DOHH2 (cell line): Measurements from ENCODE around the gene AFDN.

Experiments
- H3F3A ChIP-seq: fragments of 200-600 bp; sonication (generic), shearing (Covaris generic); 2 replicates; pipeline ENCODE4 v1.6.0; 2016; ENCODE audit warnings: antibody characterized with exemption, mild to moderate bottlenecking; ENCODE audit not compliant: control insufficient read depth, insufficient read depth
- H3K27ac ChIP-seq: fragments of 200-600 bp; sonication (generic); 2 replicates; pipeline ENCODE4 v1.5.1; 2014; ENCODE audit warnings: low read depth, mild to moderate bottlenecking, low read length, moderate library complexity
- H3K27me3 ChIP-seq: fragments of 200-600 bp; sonication (generic); 2 replicates; pipeline ENCODE4 v1.6.1; 2014; ENCODE audit warnings: mild to moderate bottlenecking, low read length, mixed read lengths; ENCODE audit not compliant: control insufficient read depth
- H3K36me3 ChIP-seq: fragments of 200-600 bp; sonication (generic); 2 replicates; pipeline ENCODE4 v1.6.1; 2014; ENCODE audit warnings: mild to moderate bottlenecking, low read length, moderate library complexity, mixed read lengths; ENCODE audit not compliant: control insufficient read depth
- H3K4me1 ChIP-seq: fragments of 200-600 bp; sonication (generic); 2 replicates; pipeline ENCODE4 v1.6.1; 2014; ENCODE audit warnings: mild to moderate bottlenecking, low read length, mixed read lengths; ENCODE audit not compliant: control insufficient read depth
- H3K4me2 ChIP-seq: fragments of 200-600 bp; sonication (generic); 2 replicates; pipeline ENCODE4 v1.6.0; 2014; ENCODE audit warnings: mild to moderate bottlenecking, low read length, moderate library complexity
- H3K4me3 ChIP-seq: fragments of 200-600 bp; sonication (generic); 2 replicates; pipeline ENCODE4 v1.5.1; 2014; ENCODE audit warnings: mild to moderate bottlenecking, low read length, mixed read lengths
- H3K79me2 ChIP-seq: fragments of 200-600 bp; sonication (generic); 2 replicates; pipeline ENCODE4 v1.6.1; 2014; ENCODE audit warnings: mild to moderate bottlenecking, low read length, mixed read lengths; ENCODE audit not compliant: control insufficient read depth
- H3K9me2 ChIP-seq: fragments of 200-600 bp; sonication (generic); replicated peaks from 2 replicates; pipeline ENCODE4 v1.6.1; 2014; ENCODE audit warnings: mild to moderate bottlenecking, low read length, mixed read lengths; ENCODE audit not compliant: control insufficient read depth
- H3K9me3 ChIP-seq: fragments of 200-600 bp; sonication (generic); 2 replicates; pipeline ENCODE4 v1.6.1; 2014; ENCODE audit warnings: antibody characterized with exemption, low read length, mixed read lengths; ENCODE audit not compliant: control insufficient read depth, insufficient read depth
- H4K20me1 ChIP-seq: fragments of 200-600 bp; sonication (generic); 2 replicates; pipeline ENCODE4 v1.6.0; 2014; ENCODE audit warnings: low read depth, mild to moderate bottlenecking, antibody characterized with exemption, low read length, moderate library complexity; ENCODE audit not compliant: control insufficient read depth, insufficient read depth
- EZH2phosphoT487 ChIP-seq: fragments of 200-600 bp; sonication (generic); IDR thresholded peaks from 2 replicates; pipeline ENCODE4 v1.6.1; 2017; ENCODE audit warnings: borderline replicate concordance, mild to moderate bottlenecking, antibody characterized with exemption, low read length, moderate library complexity, mixed read lengths
- TF ChIP-seq, protein P1 (sequence below): fragments of 200-600 bp; sonication (generic); IDR thresholded peaks from one replicate; pipeline ENCODE4 v1.5.1; 2014; ENCODE audit warnings: antibody characterized with exemption, mild to moderate bottlenecking, low read depth, low read length; ENCODE audit not compliant: poor library complexity, severe bottlenecking

Gene AFDN

GRCh38 chr6:168004945-168005344 lies 178.2 kb downstream of the AFDN start:
- H3F3A ChIP-seq: no peaks in the 10 kb centered on the region
- no peaks in the 10 kb centered on the region for H4K20me1 ChIP-seq
- no peaks in the 10 kb centered on the region for H3K9me3 ChIP-seq
- H3K27me3 ChIP-seq: no peaks in the 10 kb centered on the region
- no peak overlapping the region for H3K4me3 ChIP-seq
- TF ChIP-seq EZH2phosphoT487: no peak
- TF ChIP-seq, protein P1, sequence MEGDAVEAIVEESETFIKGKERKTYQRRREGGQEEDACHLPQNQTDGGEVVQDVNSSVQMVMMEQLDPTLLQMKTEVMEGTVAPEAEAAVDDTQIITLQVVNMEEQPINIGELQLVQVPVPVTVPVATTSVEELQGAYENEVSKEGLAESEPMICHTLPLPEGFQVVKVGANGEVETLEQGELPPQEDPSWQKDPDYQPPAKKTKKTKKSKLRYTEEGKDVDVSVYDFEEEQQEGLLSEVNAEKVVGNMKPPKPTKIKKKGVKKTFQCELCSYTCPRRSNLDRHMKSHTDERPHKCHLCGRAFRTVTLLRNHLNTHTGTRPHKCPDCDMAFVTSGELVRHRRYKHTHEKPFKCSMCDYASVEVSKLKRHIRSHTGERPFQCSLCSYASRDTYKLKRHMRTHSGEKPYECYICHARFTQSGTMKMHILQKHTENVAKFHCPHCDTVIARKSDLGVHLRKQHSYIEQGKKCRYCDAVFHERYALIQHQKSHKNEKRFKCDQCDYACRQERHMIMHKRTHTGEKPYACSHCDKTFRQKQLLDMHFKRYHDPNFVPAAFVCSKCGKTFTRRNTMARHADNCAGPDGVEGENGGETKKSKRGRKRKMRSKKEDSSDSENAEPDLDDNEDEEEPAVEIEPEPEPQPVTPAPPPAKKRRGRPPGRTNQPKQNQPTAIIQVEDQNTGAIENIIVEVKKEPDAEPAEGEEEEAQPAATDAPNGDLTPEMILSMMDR: no peak
- no peaks in the 10 kb centered on the region for H3K79me2 ChIP-seq
- H3K36me3 ChIP-seq: no peaks in the 10 kb centered on the region
- no peaks in the 10 kb centered on the region for H3K9me2 ChIP-seq
- no peak overlapping the region for H3K4me2 ChIP-seq
- no peak overlapping the region for H3K27ac ChIP-seq
- no peaks in the 10 kb centered on the region for H3K4me1 ChIP-seq

GRCh38 chr6:168005796-168006195 lies 179.1 kb downstream of the AFDN start:
- Histone ChIP-seq H3K79me2 (no peaks in the 10 kb centered on the region), H3K9me2 (no peaks in the 10 kb centered on the region), H3K4me1 (no peaks in the 10 kb centered on the region), H4K20me1 (no peaks in the 10 kb centered on the region), H3K27ac (no peak overlapping the region), H3K27me3 (no peaks in the 10 kb centered on the region), H3K9me3 (no peaks in the 10 kb centered on the region), H3K4me3 (no peak overlapping the region), H3F3A (no peaks in the 10 kb centered on the region), H3K36me3 (no peaks in the 10 kb centered on the region), H3K4me2 (no peak overlapping the region)
- TF ChIP-seq EZH2phosphoT487: no peak
- TF ChIP-seq, protein P1: no peak

- no peaks in the 10 kb centered on the region for H4K20me1 ChIP-seq
- TF ChIP-seq EZH2phosphoT487: no peak
- TF ChIP-seq, protein P1: no peak
- H3K4me3 ChIP-seq: no peak overlapping the region
- H3K4me2 ChIP-seq: no peak overlapping the region
- H3K79me2 ChIP-seq: no peaks in the 10 kb centered on the region
- no peaks in the 10 kb centered on the region for H3K27me3 ChIP-seq
- no peak overlapping the region for H3K27ac ChIP-seq
- H3F3A ChIP-seq: no peaks in the 10 kb centered on the region
- H3K36me3 ChIP-seq: no peaks in the 10 kb centered on the region
- peaks cover 12% of the 10 kb centered on the region; the same call in 1 of the 2 replicates for H3K9me3 ChIP-seq
- no peaks in the 10 kb centered on the region for H3K4me1 ChIP-seq
- H3K9me2 ChIP-seq: no peaks in the 10 kb centered on the region
These were observed 181.1 kb downstream of the AFDN start for GRCh38 chr6:168007592-168008338.
